HG03469 (cell line): ENCODE measurements around the gene TFEC.
"Not testable (repeated sequence)": the region's sequence is repeated elsewhere in the genome, so short reads cannot be mapped to it uniquely, and the experiment has no call there.

Experiments used
- ATAC-seq: cut with Tn5 transposase; IDR thresholded peaks from one replicate; pipeline ENCODE4 v1.9.1; 2021; ENCODE audit warnings: mild to moderate bottlenecking, moderate library complexity, moderate number of reproducible peaks; ENCODE audit not compliant: unreplicated experiment

The TFEC gene

GRCh38 chr7:115932880-115933279 is 97.7 kb downstream of the TFEC start:
- ATAC-seq: no peak

- not testable (repeated sequence) for ATAC-seq
Measured at GRCh38 chr7:115930184-115930583, 100.4 kb downstream of the TFEC start.

GRCh38 chr7:115929736-115930135 is 100.8 kb downstream of the TFEC start:
- ATAC-seq: not testable (repeated sequence)

GRCh38 chr7:115924411-115924810 is 106.2 kb downstream of the TFEC start:
- ATAC-seq: no peak

GRCh38 chr7:115920367-115920766 is 110.2 kb downstream of the TFEC start:
- no peak for ATAC-seq

GRCh38 chr7:115914951-115915350 is 115.6 kb downstream of the TFEC start:
- no peak for ATAC-seq

GRCh38 chr7:115911465-115911864 is 119.1 kb downstream of the TFEC start:
- ATAC-seq: no peak

- ATAC-seq: no peak
Measured at GRCh38 chr7:115910541-115911164, 119.9 kb downstream of the TFEC start.

- no peak for ATAC-seq
Measured at GRCh38 chr7:115906731-115907130, 123.8 kb downstream of the TFEC start.

- ATAC-seq: no peak
Measured at GRCh38 chr7:115889669-115889984, 140.9 kb downstream of the TFEC start.

GRCh38 chr7:115888981-115889668 is 141.4 kb downstream of the TFEC start:
- ATAC-seq: no peak

GRCh38 chr7:115885550-115885949 is 145.0 kb downstream of the TFEC start:
- ATAC-seq: no peak
